DND-41 (cell line): ENCODE results near the gene ATAD3A.
"Not testable (repeated sequence)": the region's sequence is repeated elsewhere in the genome, so short reads cannot be mapped to it uniquely, and the experiment has no call there.

Experiments used
- ATAC-seq: fragments of 200-7000 bp; cut with Tn5 transposase; 3 replicates; pipeline ENCODE4 v1.9.1; 2021; ENCODE audit warnings: low read depth; ENCODE audit not compliant: insufficient read depth
- DNase-seq: peaks from one replicate; pipeline ENCODE4 v3.0.0-alpha.2; 2020
- H2AFZ ChIP-seq: 2 replicates; pipeline ENCODE4 v1.6.0; 2012; ENCODE audit warnings: low read depth, low read length
- H3K27ac ChIP-seq: 2 replicates; pipeline ENCODE4 v1.5.1; 2012; ENCODE audit warnings: low read length, inconsistent platforms
- H3K27me3 ChIP-seq: fragments of 200-600 bp; sonication (generic); 2 replicates; pipeline ENCODE4 v1.6.0; 2012; ENCODE audit warnings: low read length, mild to moderate bottlenecking, inconsistent platforms; ENCODE audit not compliant: insufficient read depth, poor library complexity
- H3K36me3 ChIP-seq: 2 replicates; pipeline ENCODE4 v1.5.1; 2012; ENCODE audit warnings: low read length, inconsistent platforms; ENCODE audit not compliant: insufficient read depth
- H3K4me1 ChIP-seq: 2 replicates; pipeline ENCODE4 v1.5.1; 2012; ENCODE audit warnings: mild to moderate bottlenecking, low read length; ENCODE audit not compliant: insufficient read depth
- H3K4me2 ChIP-seq: 2 replicates; pipeline ENCODE4 v1.6.0; 2012; ENCODE audit warnings: mild to moderate bottlenecking, moderate library complexity, low read length, inconsistent platforms; ENCODE audit not compliant: insufficient read depth
- H3K4me3 ChIP-seq, 2 experiments: fragments of 200-600 bp in 1 of 2; shearing (Covaris generic) in 1 of 2; 2 replicates each; pipeline ENCODE4 v1.5.1; 2012 to 2016; ENCODE audit warnings: inconsistent platforms in 2 of 2, low read length in 2 of 2, mild to moderate bottlenecking in 2 of 2, low read depth in 1 of 2, moderate library complexity in 1 of 2
- H3K79me2 ChIP-seq: 2 replicates; pipeline ENCODE4 v1.6.0; 2012; ENCODE audit warnings: low read length, inconsistent platforms; ENCODE audit not compliant: insufficient read depth
- H3K9ac ChIP-seq: 2 replicates; pipeline ENCODE4 v1.6.0; 2012; ENCODE audit warnings: low read depth, mild to moderate bottlenecking, inconsistent platforms, low read length, moderate library complexity
- H3K9me3 ChIP-seq: 2 replicates; pipeline ENCODE4 v1.5.1; 2012; ENCODE audit warnings: low read length, moderate library complexity, mild to moderate bottlenecking, inconsistent platforms; ENCODE audit not compliant: insufficient read depth, severe bottlenecking
- H4K20me1 ChIP-seq: 2 replicates; pipeline ENCODE4 v1.6.0; 2012; ENCODE audit warnings: low read length; ENCODE audit not compliant: insufficient read depth
- CTCF ChIP-seq: IDR thresholded peaks from 2 replicates; pipeline ENCODE4 v1.5.1; 2012; ENCODE audit warnings: borderline replicate concordance, low read length, moderate library complexity, mild to moderate bottlenecking; ENCODE audit not compliant: poor library complexity, severe bottlenecking; ENCODE audit errors: extremely low read depth
- EZH2 ChIP-seq: IDR thresholded peaks from 3 replicates; pipeline ENCODE4 v1.6.1; 2012; ENCODE audit warnings: borderline replicate concordance, low read depth, mild to moderate bottlenecking, moderate library complexity, low read length, inconsistent platforms; ENCODE audit not compliant: severe bottlenecking

The ATAD3A gene

GRCh38 chr1:1470626-1471388 is 41.2 kb upstream of the ATAD3A start:
- Histone ChIP-seq H3K27me3 (no peaks in the 10 kb centered on the region), H4K20me1 (peaks cover 16% of the 10 kb centered on the region), H3K4me2 (peak overlapping the region; percentile 79), H3K36me3 (peaks cover 8% of the 10 kb centered on the region), H3K27ac (peak overlapping the region; percentile 68), H3K79me2 (peaks cover 43% of the 10 kb centered on the region), H3K9ac (peak overlapping the region; percentile 72), H3K4me1 (peaks cover 34% of the 10 kb centered on the region), H3K9me3 (no peaks in the 10 kb centered on the region), H2AFZ (peak overlapping the region; percentile 95), H3K4me3 (peak overlapping the region; percentile 62 to 70)
- ATAC-seq (no peak), DNase-seq (peak; percentile 41)
- TF ChIP-seq CTCF (no peak), EZH2 (no peak)

DNA sequence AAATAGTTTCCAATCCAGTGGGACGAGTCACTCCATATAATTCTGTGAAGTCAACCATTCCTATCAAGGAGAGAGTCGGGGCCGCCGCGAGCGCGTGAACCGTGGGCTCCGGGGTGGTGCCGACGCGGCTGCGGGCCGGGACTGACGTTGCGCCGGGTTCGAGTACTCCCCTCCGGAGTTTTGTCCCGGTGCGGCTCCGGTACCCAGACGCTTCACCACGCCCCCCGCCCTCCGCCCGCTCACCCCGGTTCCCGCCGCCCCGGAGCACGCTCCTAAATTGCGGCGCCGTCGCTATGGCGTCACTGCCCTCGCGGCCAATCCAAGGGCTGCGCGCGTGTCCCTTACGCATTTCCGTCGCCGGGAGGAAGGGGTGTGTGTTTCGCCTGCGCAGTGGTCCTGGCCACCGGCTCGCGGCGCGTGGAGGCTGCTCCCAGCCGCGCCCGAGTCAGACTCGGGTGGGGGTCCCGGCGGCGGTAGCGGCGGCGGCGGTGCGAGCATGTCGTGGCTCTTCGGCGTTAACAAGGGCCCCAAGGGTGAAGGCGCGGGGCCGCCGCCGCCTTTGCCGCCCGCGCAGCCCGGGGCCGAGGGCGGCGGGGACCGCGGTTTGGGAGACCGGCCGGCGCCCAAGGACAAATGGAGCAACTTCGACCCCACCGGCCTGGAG is 40.4 kb upstream of the ATAD3A start, which contains the start of gene ATAD3B:
TSS of gene ATAD3B (plus strand) at position 377 of the 664 bp plus-strand sequence. CDS start at position 497, 120 bp downstream.
- DNase-seq (peak; percentile 95), ATAC-seq (peak; percentile 95)
- peak within 1 kb of the TSS; percentile 79 for H3K4me2 ChIP-seq
- H3K4me3 ChIP-seq: peak within 1 kb of the TSS; percentile 62 to 70
- peaks cover 49% of the 10 kb centered on the region for H3K79me2 ChIP-seq
- peak within 1 kb of the TSS; percentile 72 for H3K9ac ChIP-seq
- no peak for TF ChIP-seq CTCF
- no peak for TF ChIP-seq EZH2
- H3K36me3 ChIP-seq: peaks cover 8% of the 10 kb centered on the region
- H3K27ac ChIP-seq: peak within 1 kb of the TSS; percentile 68
- H2AFZ ChIP-seq: peak within 1 kb of the TSS; percentile 95
- peaks cover 16% of the 10 kb centered on the region for H4K20me1 ChIP-seq
- H3K27me3 ChIP-seq: no peaks in the 10 kb centered on the region
- no peaks in the 10 kb centered on the region for H3K9me3 ChIP-seq
- peaks cover 34% of the 10 kb centered on the region for H3K4me1 ChIP-seq

DNA sequence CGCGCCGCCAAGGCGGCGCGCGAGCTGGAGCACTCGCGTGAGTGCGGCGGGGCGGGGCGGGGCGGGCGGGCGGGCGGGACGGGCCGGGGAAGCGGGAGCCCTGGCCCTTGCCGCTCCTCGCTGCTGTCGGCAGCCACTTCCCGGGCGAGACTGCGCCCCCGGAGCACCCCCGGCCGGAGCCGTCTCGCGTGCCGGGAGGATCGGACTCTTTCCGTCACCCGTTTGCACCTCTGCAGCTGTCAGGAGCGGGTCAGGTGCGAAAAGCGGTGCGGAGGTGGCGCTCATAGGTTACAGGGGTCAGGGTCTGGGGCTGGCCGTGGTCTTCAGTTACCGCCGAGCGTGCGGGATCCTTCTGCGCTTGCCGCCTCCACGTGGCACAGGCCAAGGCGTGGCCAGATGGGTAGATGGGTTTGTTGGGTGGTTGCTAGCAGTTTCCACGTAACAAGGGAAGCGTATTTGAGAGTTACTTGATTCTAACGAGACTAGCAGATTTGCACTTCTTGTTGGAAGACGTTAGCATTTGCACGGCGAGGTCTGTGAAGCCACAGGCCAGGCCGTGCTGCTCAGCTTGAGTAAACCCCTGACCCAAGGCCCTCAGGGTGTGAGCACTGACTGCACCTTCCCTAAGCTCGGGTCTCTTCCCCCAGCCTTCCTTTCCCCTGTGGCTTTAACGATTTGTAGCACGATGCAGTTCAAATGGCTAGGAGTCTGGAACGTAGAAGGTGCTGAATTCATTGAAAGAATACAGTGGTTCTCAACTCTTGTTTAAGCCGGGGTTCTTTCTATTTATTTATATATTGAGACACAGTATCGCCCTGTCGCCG is 39.7 kb upstream of the ATAD3A start:
- H3K27ac ChIP-seq: peak overlapping the region; percentile 56
- H3K9me3 ChIP-seq, H3K27me3 ChIP-seq, H2AFZ ChIP-seq: not testable (repeated sequence)
- H3K4me1 ChIP-seq: peaks cover 34% of the 10 kb centered on the region
- peak overlapping the region; percentile 77 for H3K4me2 ChIP-seq
- peaks cover 23% of the 10 kb centered on the region for H4K20me1 ChIP-seq
- H3K36me3 ChIP-seq: peaks cover 15% of the 10 kb centered on the region
- H3K79me2 ChIP-seq: peaks cover 57% of the 10 kb centered on the region
- ATAC-seq (peak; percentile 27), DNase-seq (peak; percentile 21)
- peak overlapping the region; percentile 72 for H3K9ac ChIP-seq
- peak overlapping the region; percentile 40 to 66; a peak in 3 of 4 replicates for H3K4me3 ChIP-seq

DNA sequence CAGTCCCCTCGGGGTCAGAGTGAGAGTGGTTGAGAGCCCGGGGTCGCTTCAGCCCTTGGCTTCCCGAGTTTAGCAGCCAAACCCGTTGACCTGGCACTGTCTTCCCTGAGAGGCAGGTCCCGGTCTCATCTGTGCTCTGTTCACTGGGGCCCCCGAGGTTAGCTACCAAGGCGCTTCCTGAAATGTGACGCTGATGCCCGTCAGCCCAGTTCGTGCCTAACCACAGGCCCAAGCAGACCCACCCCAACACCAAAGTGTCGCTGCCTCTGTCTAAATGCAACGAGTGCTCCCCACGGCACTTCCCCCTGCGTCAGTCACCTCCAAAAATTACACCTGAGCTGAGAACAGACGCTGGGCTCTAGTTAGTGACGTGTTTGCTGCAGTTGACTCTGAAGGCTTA is 36.0 kb upstream of the ATAD3A start:
- H2AFZ ChIP-seq, H3K4me3 ChIP-seq, H3K9me3 ChIP-seq, DNase-seq, H3K4me2 ChIP-seq, H3K9ac ChIP-seq, H3K27ac ChIP-seq, ATAC-seq, H3K27me3 ChIP-seq: not testable (repeated sequence)
- H3K36me3 ChIP-seq: peaks cover 40% of the 10 kb centered on the region
- peaks cover 27% of the 10 kb centered on the region for H4K20me1 ChIP-seq
- peaks cover 22% of the 10 kb centered on the region for H3K4me1 ChIP-seq
- peaks cover 51% of the 10 kb centered on the region for H3K79me2 ChIP-seq
